Gastrocnemius medialis (tissue), 4 donors: ENCODE measurements around the gene LYZ. TPM values are rescaled to one million over a fixed set of nuclear protein-coding genes. Genes with fewer than 3 reads are reported as not detected.

Experiments
- ATAC-seq, 2 donors: fragments of 150-250 bp; one replicate each; pipeline ENCODE4 v1.9.1; 2016
- DNase-seq, 2 donors: peaks; one replicate each; pipeline ENCODE4 v3.0.0-alpha.2; 2019
- H3K27ac ChIP-seq, 4 donors: fragments of 200-600 bp; sonication (generic); 1 replicate in 1 of 4; 2 replicates in 3 of 4; pipeline ENCODE4 v1.5.1; 2016 to 2018; ENCODE audit warnings: mild to moderate bottlenecking in 2 of 4, moderate library complexity in 1 of 4
- H3K27me3 ChIP-seq, 3 donors: fragments of 200-600 bp; sonication (generic) in 2 of 3; 1 replicate in 1 of 3; 2 replicates in 2 of 3; pipeline versions ENCODE4 v1.5.1 to v1.6.0; 2016 to 2019; ENCODE audit warnings: mild to moderate bottlenecking in 1 of 3, moderate library complexity in 1 of 3
- H3K36me3 ChIP-seq, 2 donors: fragments of 200-600 bp; sonication (generic) in 1 of 2; one replicate each; pipeline ENCODE4 v1.5.1; 2017 to 2018
- H3K4me1 ChIP-seq, 2 donors: fragments of 200-600 bp; sonication (generic) in 1 of 2; one replicate each; pipeline ENCODE4 v1.5.1; 2016 to 2017; ENCODE audit warnings: mild to moderate bottlenecking in 2 of 2
- H3K4me3 ChIP-seq, 4 donors: fragments of 200-600 bp; sonication (generic) in 3 of 4; 1 replicate in 1 of 4; 2 replicates in 3 of 4; pipeline ENCODE4 v1.5.1; 2016 to 2019; ENCODE audit warnings: mild to moderate bottlenecking in 2 of 4
- H3K9me3 ChIP-seq, 3 donors: fragments of 200-600 bp; sonication (generic) in 2 of 3; 1 replicate in 1 of 3; 2 replicates in 2 of 3; pipeline ENCODE4 v1.5.1; 2016 to 2019
- CTCF ChIP-seq, 5 experiments: fragments of 450-650 bp in 3 of 5; fragments of 200-600 bp in 2 of 5; sonication (generic) in 2 of 5; IDR thresholded peaks in 4 of 5; conservative IDR thresholded peaks in 1 of 5; 1 replicate in 4 of 5; 2 replicates in 1 of 5; pipeline ENCODE4 v1.5.1; 2016 to 2019; ENCODE audit warnings: antibody characterized with exemption in 5 of 5, mild to moderate bottlenecking in 3 of 5, moderate library complexity in 3 of 5
- POLR2A ChIP-seq, 2 donors: fragments of 450-650 bp; IDR thresholded peaks; one replicate each; pipeline ENCODE4 v1.6.1; 2017; ENCODE audit warnings: antibody characterized with exemption in 2 of 2, mild to moderate bottlenecking in 2 of 2, moderate library complexity in 2 of 2
- in situ Hi-C, 4 donors: fragments of 200-750 bp; cut with MboI; loops; one replicate each; pipeline versions ENCODE4 v1.15.0 to v1.8.0; 2017; ENCODE audit warnings: low sequenced_read_pairs in 4 of 4
- intact Hi-C: fragments of 100-400 bp; cut with DNase I; formaldehyde crosslinking; loops from one replicate; pipeline ENCODE4 v1.15.1; 2023; ENCODE audit warnings: low total_unique reads
- total RNA-seq, 4 donors: library from RNA; depleted of rRNA; stranded (reverse); fragments of >200 nt; gene quantifications; one replicate each; pipeline versions ENCODE4 v1.1.0 to v1.2.3, GENCODE V29; 2016

The LYZ gene
- total RNA-seq, 4 donors from 2014 or later = 5.3 to 13.8 (median 12.8) TPM

DNA sequence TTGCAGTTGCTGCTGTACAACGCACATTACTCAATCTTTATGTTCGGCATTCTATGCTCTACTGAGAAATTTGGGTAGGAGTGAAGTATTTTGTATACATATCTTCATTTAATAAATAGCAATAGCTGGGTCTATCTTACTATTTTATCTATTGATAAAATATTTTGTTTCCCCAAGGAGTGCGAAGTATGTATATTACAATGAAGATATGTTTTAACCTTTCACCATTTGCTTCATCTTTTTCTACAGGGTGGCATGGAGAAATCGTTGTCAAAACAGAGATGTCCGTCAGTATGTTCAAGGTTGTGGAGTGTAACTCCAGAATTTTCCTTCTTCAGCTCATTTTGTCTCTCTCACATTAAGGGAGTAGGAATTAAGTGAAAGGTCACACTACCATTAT is 4.7 kb downstream of the LYZ start:
- intact Hi-C loops (loop anchor here (10.0 kb wide), 1 partner anchor 382 kb away; the partner anchor contains the start of gene RAB3IP), in situ Hi-C loops (loop anchor here in 2 of 4 donors (10.0 kb wide), 1 partner anchor 222 kb away; no protein-coding TSS in a partner anchor)
- H3K4me3 ChIP-seq = no peak overlapping the region
- ATAC-seq (no peak), DNase-seq (no peak)
- no peak overlapping the region for H3K27ac ChIP-seq
- TF ChIP-seq CTCF (IDR thresholded peaks at IDR 0.05 in 4 of 5, conservative IDR thresholded peaks at IDR 0.05 in 1 of 5) = no peak
- no peak for TF ChIP-seq POLR2A (IDR thresholded peaks at IDR 0.05)
- no peaks in the 10 kb centered on the region for H3K9me3 ChIP-seq
- no peaks in the 10 kb centered on the region for H3K27me3 ChIP-seq
- H3K4me1 ChIP-seq = no peaks in the 10 kb centered on the region
- no peaks in the 10 kb centered on the region for H3K36me3 ChIP-seq

DNA sequence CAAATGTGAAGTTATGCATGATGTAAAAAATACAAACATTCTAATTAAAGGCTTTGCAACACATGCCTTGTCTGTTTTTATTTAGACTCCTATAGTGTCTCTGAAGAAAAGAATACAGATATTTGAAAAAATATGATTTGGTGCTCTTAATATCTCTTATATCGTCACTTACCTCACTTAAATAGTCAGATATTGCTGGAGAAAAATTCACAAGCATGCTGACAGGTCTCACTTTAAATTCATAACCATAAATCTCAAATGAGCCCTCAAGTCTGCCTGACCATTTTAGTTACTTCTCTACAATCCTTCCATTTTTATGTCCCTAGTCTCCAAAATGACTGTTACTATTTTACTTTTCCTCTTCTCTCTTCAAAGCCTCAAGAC is 6.0 kb downstream of the LYZ start:
- H3K36me3 ChIP-seq = no peaks in the 10 kb centered on the region
- no peak for DNase-seq
- H3K27me3 ChIP-seq = no peaks in the 10 kb centered on the region
- H3K4me3 ChIP-seq = no peak overlapping the region
- no peak overlapping the region for H3K27ac ChIP-seq
- in situ Hi-C loops = loop anchor here in 2 of 4 donors (10.0 kb wide), 1 partner anchor 221 kb away; no protein-coding TSS in a partner anchor
- H3K9me3 ChIP-seq = no peaks in the 10 kb centered on the region
- no peak for TF ChIP-seq POLR2A (IDR thresholded peaks at IDR 0.05)
- no peak for TF ChIP-seq CTCF (IDR thresholded peaks at IDR 0.05 in 4 of 5, conservative IDR thresholded peaks at IDR 0.05 in 1 of 5)
- no peak for ATAC-seq
- intact Hi-C loops = loop anchor here (10.0 kb wide), 1 partner anchor 381 kb away; the partner anchor contains the start of gene RAB3IP
- peaks cover 2 to 4% of the 10 kb centered on the region in 2 donors for H3K4me1 ChIP-seq

DNA sequence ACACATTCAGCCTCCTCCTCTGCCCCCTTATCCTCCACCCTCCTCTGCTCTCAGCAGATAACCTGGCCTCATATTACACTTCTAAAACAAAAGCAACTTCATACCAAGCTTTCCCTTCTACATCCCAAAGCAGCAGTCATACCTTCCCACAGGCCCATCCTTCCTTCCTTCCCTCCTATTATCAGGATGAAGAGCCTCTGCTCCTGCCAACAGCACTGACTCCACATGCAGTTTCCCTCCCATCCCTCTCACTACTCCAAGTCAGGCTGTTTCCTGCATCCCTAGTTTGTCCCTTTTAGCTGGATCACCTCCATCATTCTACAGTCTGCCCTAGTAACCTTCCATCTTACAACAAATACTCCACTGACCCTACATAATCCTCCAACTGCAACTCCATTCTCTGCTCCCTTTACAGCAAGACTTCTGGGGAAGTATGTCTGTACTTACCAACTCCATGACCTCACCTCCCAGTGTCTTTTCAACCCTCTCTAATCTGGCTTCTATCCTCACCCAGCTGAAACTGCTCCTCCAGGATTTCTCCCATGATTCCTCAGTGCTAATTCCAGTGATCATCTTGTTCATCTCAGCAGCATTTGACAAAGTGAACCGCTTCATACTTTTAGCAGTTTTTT is 6.5 kb downstream of the LYZ start:
- peaks cover 4 to 6% of the 10 kb centered on the region in 2 donors for H3K4me1 ChIP-seq
- H3K9me3 ChIP-seq = no peaks in the 10 kb centered on the region
- TF ChIP-seq POLR2A (IDR thresholded peaks at IDR 0.05) (no peak), CTCF (IDR thresholded peaks at IDR 0.05 in 4 of 5, conservative IDR thresholded peaks at IDR 0.05 in 1 of 5) (no peak)
- no peak overlapping the region for H3K4me3 ChIP-seq
- intact Hi-C loops = loop anchor here (5.0 to 10.0 kb wide), 2 partner anchors 233 to 380 kb away; partner anchors contain the start of genes CCT2 and RAB3IP
- in situ Hi-C loops = loop anchor here (5.0 to 10.0 kb wide), 2 partner anchors 218 to 220 kb away; no protein-coding TSS in a partner anchor
- DNase-seq (no peak), ATAC-seq (no peak)
- H3K27me3 ChIP-seq = no peaks in the 10 kb centered on the region
- H3K27ac ChIP-seq = no peak overlapping the region
- no peaks in the 10 kb centered on the region for H3K36me3 ChIP-seq

- intact Hi-C loops = loop anchor here (5.0 to 10.0 kb wide), 2 partner anchors 232 to 379 kb away; partner anchors contain the start of genes CCT2 and RAB3IP
- TF ChIP-seq CTCF (IDR thresholded peaks at IDR 0.05 in 4 of 5, conservative IDR thresholded peaks at IDR 0.05 in 1 of 5) = no peak
- no peak for TF ChIP-seq POLR2A (IDR thresholded peaks at IDR 0.05)
- ATAC-seq (no peak), DNase-seq (no peak)
- Histone ChIP-seq H3K36me3 (no peaks in the 10 kb centered on the region), H3K9me3 (no peaks in the 10 kb centered on the region), H3K27me3 (no peaks in the 10 kb centered on the region), H3K4me1 (peaks cover 4 to 10% of the 10 kb centered on the region in 2 donors), H3K27ac (no peak overlapping the region), H3K4me3 (no peak overlapping the region)
- in situ Hi-C loops = loop anchor here (5.0 to 10.0 kb wide), 2 partner anchors 217 to 219 kb away; no protein-coding TSS in a partner anchor
Observed at GRCh38 chr12:69355363-69356028, 7.3 kb downstream of the LYZ start.
